Measurements from ENCODE around the gene CEP290. TPM values are rescaled to one million over a fixed set of nuclear protein-coding genes. Genes with fewer than 3 reads are reported as not detected.

The CEP290 gene
- total RNA-seq, 1 donor from 2014 or later: 8.5 TPM

Other genes with a start within 250 kb of the CEP290 start
- gene C12orf50, start 112.7 kb downstream of the CEP290 start, total RNA-seq: not detected
- 8.6 TPM for gene TMTC3, start 219 bp upstream of the CEP290 start, total RNA-seq